ENCODE results near the gene CLCN2. TPM values are rescaled to one million over a fixed set of nuclear protein-coding genes. Genes with fewer than 3 reads are reported as not detected.

CLCN2 gene
- total RNA-seq, 1 donor from 2014 or later = 24.9 TPM

GRCh38 chr3:184383033-184383740 lies 21.8 kb upstream of the CLCN2 start:
- no peak for DNase-seq (ENCODE audit: extremely low spot score, unreplicated experiment)
- Mint-ChIP-seq H3K36me3 (no peaks in the 10 kb centered on the region), H3K9me3 (no peaks in the 10 kb centered on the region), H3K27me3 (peaks cover 40% of the 10 kb centered on the region), H3K27ac (no peak overlapping the region), H3K4me3 (no peak overlapping the region), H3K4me1 (ENCODE audit: unreplicated experiment) (peaks cover 12% of the 10 kb centered on the region)
- no peak for TF ChIP-seq CTCF (conservative IDR thresholded peaks at IDR 0.05)

GRCh38 chr3:184382326-184383032 lies 21.1 kb upstream of the CLCN2 start:
- Mint-ChIP-seq H3K4me1 (ENCODE audit: unreplicated experiment) (peaks cover 17% of the 10 kb centered on the region), H3K9me3 (no peaks in the 10 kb centered on the region), H3K4me3 (no peak overlapping the region), H3K27ac (no peak overlapping the region), H3K36me3 (no peaks in the 10 kb centered on the region), H3K27me3 (peaks cover 40% of the 10 kb centered on the region)
- DNase-seq (ENCODE audit: extremely low spot score, unreplicated experiment) = no peak
- TF ChIP-seq CTCF (conservative IDR thresholded peaks at IDR 0.05) = no peak

GRCh38 chr3:184381261-184382224 lies 20.1 kb upstream of the CLCN2 start:
- no peak for DNase-seq (ENCODE audit: extremely low spot score, unreplicated experiment)
- no peaks in the 10 kb centered on the region for H3K36me3 Mint-ChIP-seq
- no peak overlapping the region for H3K27ac Mint-ChIP-seq
- H3K4me1 Mint-ChIP-seq (ENCODE audit: unreplicated experiment) = peaks cover 18% of the 10 kb centered on the region
- H3K4me3 Mint-ChIP-seq = peak overlapping the region; percentile 81
- no peak for TF ChIP-seq CTCF (conservative IDR thresholded peaks at IDR 0.05)
- no peaks in the 10 kb centered on the region for H3K9me3 Mint-ChIP-seq
- H3K27me3 Mint-ChIP-seq = peaks cover 44% of the 10 kb centered on the region

GRCh38 chr3:184380627-184381260 lies 19.3 kb upstream of the CLCN2 start:
- Mint-ChIP-seq H3K27ac (no peak overlapping the region), H3K27me3 (peaks cover 46% of the 10 kb centered on the region), H3K4me1 (ENCODE audit: unreplicated experiment) (peaks cover 23% of the 10 kb centered on the region), H3K9me3 (no peaks in the 10 kb centered on the region), H3K4me3 (peak overlapping the region; percentile 81), H3K36me3 (no peaks in the 10 kb centered on the region)
- no peak for TF ChIP-seq CTCF (conservative IDR thresholded peaks at IDR 0.05)
- no peak for DNase-seq (ENCODE audit: extremely low spot score, unreplicated experiment)

GRCh38 chr3:184380185-184380626 lies 18.8 kb upstream of the CLCN2 start:
- Mint-ChIP-seq H3K27ac (no peak overlapping the region), H3K9me3 (no peaks in the 10 kb centered on the region), H3K27me3 (peaks cover 51% of the 10 kb centered on the region), H3K36me3 (no peaks in the 10 kb centered on the region), H3K4me1 (ENCODE audit: unreplicated experiment) (peaks cover 27% of the 10 kb centered on the region), H3K4me3 (no peak overlapping the region)
- DNase-seq (ENCODE audit: extremely low spot score, unreplicated experiment) = no peak
- TF ChIP-seq CTCF (conservative IDR thresholded peaks at IDR 0.05) = no peak

All from type B pancreatic cell (in vitro differentiated cells).